Stromal cell of bone marrow (primary cell): ENCODE results near the gene MED10.

Source experiments
- DNase-seq: peaks from one replicate; pipeline ENCODE4 v3.0.0-alpha.2; 2012; ENCODE audit warnings: low read depth

The MED10 gene

DNA sequence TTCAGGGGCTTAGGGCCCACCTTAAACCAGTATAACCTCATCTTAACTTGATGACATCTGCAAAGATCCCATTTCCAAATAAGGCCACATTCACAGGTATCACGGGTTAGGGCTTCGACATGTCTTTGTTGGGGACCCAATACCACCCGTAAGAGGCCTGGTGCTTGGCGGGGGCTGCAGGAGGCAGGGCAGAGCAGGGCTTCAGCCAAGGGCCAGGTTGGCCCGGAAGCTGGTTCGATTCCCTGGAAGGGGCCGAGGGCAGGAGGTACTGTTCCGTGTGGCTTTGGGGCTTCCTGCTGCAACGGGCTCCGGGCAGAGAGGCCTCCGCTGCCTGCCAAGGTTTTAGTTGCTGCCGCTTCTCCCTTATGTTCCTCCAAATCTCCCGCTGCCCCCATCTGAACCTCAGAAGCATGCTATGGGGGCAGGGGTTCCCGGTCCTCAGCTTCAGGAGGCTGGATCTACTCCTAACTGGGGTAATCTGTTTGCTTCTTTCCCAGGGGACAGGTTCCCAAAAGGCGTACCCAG lies 29.8 kb downstream of the MED10 start:
- no peak for DNase-seq

DNA sequence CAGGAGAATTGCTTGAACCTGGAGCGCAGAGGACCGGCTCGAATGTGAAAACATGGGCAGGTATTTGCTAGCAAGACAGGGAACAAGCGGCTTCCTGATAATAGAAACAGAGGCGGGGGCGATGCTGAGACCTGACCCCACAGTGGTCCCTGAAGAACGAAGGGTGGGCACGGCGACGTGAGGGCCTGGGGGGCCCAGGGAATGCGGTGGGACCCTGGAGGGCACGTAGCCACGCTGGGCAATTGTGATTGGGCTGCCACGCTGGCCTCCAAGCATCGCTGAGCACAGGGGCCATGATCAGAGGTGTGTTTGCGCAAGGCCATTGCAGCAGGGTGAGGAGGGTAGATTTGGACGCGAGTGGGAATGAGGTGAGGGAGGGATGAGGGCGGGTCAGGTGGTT lies 30.7 kb downstream of the MED10 start:
- DNase-seq = no peak

DNA sequence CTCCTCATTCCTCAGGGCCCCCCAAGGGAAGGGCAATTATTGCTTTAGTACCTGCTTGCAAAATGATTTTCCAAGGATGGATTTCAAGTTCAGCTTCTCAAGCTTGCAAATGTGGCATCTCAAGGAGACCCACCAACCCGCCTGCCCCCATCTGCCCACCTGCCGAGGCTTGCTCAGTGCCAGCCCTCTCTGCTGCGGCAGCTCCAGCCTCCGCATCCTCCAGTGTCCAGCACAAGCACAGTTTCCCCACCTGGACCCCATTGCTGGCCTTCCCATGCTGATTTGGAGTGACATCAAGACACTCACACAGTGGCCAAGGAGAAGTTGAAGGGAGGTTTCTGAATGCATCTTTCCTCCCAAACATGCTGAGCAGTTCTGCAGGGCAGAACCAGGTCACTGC lies 31.2 kb downstream of the MED10 start:
- DNase-seq = no peak

DNA sequence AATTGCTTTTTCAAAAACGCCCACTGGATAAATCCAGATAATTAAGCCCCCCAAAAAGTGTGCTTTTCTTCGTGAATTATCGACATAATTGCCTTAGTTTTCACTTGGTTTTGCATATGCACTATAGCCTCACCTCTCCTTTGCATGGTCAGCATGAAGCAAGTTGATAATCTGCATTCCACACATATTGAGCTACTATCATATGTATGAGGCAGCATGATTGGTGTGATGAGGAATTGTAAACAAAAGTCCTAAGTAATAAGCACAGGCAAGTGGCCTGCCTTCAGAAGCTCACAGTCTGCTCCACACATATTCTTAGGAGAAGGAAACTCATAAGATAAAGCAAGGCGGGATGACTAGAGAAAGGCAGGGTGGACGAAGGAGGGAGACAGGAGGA lies 33.8 kb downstream of the MED10 start:
- no peak for DNase-seq

DNA sequence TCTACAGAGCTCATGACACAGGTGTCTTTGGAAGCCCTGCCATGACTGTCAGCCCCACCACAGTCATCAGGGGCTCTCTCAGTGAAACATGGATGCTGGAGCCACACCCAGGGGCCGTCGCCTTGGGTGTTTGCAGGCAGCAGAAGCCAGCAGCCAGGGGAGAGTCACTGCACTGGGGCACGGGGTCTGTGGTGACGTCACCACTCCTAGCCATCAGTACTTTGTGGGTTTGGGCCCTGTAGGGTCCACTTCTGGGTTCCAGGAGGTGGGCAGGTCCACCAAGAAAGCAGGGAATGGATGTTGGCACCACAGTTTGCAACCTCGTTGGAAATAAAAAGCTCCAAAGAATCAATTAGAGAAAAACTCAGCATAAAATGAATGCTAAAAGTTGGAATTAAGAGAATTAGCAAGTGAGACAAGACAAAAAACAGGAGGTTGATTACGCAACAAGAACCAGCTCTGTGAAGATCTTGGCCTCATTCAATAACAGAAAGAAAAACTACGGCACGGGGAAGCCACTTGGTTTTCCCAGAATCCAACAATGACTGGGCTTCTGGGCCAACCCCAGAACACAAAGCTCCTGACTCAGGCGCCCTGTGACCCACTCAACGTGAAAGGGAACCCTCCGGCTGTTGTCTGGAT lies 34.3 kb downstream of the MED10 start:
- no peak for DNase-seq

DNA sequence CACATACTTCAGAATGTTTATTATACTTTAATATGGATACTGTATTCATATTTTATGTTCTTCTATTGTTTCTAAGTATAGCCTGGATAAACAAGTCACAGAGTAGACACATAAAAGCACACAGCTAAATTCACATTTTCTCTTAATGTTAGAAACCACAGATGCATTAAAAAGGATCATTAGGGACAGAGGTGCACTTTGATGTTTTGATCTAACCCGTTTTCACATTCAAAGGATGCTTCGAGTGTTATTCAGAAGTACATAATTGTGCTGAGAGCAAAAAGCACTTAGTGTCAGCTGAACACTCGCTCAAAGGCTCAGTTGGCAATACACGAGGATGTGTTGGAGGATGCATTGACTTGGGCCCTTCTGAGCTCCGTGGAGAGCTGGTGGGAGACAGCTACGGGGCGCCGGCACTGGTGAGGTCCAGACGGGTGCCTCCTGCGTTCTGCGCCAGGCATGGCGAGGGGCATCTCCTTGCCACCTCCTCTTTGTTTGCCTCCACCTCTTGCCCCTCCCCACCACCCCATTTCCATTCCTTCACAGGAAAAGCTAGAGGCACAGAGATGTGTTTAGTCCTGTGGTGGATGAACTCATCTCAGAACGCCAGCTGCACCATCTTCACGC lies 35.5 kb downstream of the MED10 start:
- no peak for DNase-seq

DNA sequence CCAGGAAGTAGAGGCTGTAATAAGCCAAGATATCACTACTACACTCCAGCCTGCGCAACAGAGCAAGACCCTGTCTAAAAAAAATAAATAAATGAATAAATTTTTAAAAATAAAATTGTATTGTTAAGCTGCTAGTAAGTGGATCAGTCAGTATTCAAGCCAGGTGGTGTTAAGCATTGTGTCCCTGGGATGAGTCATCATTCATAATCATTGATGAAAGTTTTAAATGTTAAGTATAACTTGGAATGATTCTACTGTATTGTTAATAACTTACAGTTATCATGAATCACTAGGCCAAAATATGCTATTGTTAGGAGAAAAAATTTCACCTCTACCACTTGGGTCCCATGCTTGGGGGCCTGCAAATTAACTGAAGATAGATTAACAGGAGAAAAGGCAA lies 38.2 kb downstream of the MED10 start:
- DNase-seq = no peak

DNA sequence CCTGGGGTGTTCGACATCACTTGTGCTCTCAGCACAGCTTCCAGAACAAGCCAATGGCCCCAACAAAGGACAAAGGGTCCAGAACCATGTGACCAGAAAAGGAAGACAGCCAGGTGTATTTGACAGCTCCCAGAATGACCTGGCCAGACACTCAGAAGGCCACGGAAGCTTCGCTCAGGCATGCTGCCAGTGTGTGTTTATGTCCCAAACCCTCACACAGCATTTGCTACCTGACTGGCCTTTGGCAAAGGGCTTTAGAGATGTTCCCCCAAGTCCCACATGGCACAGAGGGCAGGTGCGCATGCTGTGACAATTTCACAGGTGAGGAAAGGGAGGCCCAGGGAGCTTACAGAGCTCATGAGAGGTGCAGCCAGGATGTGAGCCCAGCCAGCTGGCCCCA lies 39.5 kb downstream of the MED10 start:
- no peak for DNase-seq

DNA sequence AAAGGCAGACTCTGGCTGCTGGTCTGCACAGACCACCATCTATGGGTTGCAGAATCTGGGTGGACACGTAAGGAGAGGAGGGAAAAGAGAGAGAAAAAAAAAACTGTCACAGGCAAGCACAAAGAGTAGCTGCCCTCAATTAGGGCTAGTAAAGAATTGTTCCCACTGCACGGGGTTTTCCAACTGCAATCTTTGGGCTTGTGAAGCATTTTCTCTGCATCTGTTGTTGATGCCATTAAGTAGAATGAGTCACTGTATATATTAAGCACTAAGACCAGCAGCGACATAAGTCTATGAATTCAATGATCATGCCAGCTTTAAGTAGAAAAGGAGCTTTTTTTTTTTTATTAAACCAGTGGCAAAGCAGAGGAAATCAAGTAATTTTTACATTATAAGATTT lies 40.2 kb downstream of the MED10 start:
- no peak for DNase-seq

DNA sequence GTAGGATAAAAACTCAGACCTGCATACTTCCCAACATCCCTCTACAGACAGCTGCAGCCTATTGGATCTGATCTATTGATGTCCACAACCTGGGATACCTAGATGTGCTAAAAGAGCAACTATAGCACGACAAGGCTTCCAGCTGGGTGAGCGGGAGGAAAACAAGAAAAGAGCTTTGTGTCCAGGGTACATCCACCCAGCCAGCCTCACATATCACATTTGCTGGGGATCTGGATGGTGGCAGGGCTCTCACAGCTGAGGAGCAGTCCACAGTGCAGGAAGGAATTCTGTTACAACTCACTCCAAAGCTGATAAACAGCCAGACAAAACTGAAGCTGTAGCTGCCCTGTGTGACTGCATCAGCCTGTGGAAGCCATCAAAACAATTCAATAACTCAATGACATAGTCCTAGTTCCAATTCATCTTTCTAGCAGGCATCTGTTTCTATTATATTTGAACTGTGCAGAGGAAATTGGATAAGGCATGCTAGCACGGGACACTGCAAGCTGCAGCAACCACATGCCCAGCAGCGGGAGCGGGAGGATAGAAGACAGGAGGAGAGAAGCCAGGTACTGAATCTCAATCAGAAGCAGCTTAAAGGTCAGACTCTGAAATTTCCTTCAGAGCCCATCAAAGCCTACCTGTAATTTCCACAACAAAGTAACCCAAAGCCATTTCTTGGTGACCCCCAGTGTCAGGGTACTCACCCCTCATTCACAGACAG lies 45.0 kb downstream of the MED10 start:
- no peak for DNase-seq

DNA sequence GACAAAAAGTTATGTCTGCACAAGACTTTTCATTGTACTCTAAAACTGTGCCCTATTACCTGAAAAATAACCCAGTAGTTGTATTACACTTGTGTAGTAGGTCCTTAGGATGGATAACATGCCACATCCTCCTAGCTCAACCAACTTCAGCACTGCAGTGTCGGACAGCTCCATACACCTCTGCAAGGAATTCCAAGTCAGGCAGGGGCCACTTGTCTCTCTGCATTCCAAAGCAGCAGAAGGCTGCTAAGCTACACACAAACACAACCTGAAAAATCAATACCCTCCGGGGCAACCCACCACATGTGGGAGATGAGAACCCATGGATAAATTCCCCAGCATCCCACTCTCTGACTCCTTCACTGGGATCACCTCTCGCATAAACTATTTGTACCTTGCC lies 50.2 kb downstream of the MED10 start:
- no peak for DNase-seq

DNA sequence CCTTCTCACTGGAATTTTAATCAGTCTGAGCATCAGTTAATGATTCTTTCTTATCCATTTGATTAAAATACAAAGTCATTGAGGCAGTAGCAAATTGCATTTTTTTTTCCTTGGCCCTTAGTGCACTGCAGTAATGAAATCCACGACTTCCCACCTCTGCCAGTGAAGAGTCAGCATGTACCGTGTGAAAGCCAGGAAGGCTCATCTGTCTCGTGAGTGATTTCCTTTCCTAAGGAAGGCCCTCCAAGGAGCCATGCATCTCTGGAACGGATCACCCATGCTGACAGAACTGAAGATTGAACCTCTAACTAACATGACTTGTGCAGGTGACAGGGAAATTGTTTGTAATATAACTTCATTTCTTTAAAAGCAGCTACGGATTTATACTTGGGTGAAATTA lies 51.6 kb downstream of the MED10 start:
- DNase-seq = no peak

DNA sequence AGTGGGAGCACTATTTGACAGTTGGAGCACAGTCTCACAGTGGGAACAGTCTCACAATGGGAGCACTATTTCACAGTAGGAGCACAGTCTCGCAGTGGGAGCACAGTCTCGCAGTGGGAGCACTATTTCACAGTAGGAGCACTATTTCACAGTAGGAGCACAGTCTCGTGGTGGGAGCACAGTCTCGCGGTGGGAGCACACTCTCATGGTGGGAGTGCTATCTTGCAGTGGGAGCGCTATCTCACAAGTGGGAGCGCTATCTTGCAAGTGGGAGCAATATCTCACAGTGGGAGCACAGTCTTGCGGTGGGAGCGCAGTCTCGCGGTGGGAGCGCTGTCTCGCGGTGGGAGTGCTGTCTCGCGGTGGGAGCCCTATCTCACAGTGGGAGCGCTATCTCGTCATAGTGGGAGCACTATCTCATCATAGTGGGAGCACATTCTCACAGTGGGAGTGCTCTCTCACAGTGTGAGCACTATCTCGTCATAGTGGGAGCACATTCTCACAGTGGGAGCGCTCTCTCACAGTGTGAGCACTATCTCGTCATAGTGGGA lies 56.1 kb downstream of the MED10 start:
- DNase-seq = no peak
